HEK293 (cell line): Measurements from ENCODE around the gene AK1.

ENCODE experiments used
- ZNF121 ChIP-seq: fragments of 450-650 bp; formaldehyde crosslinking; IDR thresholded peaks from 2 replicates; pipeline ENCODE4 v1.5.1; 2016; ENCODE audit warnings: missing biosample characterization, missing genetic modification characterization
- TF ChIP-seq, protein P1 (sequence below): fragments of 450-650 bp; formaldehyde crosslinking; conservative IDR thresholded peaks from 2 replicates; pipeline ENCODE4 v1.5.1; 2016; ENCODE audit warnings: low read depth, missing biosample characterization, missing genetic modification characterization

DNA sequence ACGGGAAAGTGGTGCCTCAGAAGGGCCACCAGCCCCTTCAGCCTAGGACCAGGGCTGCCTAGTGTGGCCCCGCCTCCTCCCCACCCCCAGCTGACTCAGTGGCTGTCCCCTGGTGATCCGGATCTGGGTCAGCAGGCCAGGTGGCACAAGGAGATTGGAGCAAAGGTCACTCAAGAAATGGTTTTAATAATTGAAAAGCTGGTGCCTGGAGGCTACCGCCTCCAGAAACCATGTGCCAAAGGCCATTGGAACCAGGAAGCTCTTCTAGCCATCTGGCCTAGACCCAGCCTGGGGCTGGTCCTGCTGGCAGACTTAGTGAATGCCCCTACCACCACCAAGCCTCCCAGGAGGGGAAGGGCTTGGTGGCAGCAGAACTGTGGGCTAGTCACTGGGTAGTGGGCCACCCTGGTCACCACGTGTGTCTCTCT lies 37.9 kb upstream of the AK1 start:
- TF ChIP-seq, protein P1, sequence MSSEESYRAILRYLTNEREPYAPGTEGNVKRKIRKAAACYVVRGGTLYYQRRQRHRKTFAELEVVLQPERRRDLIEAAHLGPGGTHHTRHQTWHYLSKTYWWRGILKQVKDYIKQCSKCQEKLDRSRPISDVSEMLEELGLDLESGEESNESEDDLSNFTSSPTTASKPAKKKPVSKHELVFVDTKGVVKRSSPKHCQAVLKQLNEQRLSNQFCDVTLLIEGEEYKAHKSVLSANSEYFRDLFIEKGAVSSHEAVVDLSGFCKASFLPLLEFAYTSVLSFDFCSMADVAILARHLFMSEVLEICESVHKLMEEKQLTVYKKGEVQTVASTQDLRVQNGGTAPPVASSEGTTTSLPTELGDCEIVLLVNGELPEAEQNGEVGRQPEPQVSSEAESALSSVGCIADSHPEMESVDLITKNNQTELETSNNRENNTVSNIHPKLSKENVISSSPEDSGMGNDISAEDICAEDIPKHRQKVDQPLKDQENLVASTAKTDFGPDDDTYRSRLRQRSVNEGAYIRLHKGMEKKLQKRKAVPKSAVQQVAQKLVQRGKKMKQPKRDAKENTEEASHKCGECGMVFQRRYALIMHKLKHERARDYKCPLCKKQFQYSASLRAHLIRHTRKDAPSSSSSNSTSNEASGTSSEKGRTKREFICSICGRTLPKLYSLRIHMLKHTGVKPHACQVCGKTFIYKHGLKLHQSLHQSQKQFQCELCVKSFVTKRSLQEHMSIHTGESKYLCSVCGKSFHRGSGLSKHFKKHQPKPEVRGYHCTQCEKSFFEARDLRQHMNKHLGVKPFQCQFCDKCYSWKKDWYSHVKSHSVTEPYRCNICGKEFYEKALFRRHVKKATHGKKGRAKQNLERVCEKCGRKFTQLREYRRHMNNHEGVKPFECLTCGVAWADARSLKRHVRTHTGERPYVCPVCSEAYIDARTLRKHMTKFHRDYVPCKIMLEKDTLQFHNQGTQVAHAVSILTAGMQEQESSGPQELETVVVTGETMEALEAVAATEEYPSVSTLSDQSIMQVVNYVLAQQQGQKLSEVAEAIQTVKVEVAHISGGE (tag by site-specific recombination) = no peak
- no peak for TF ChIP-seq ZNF121
